Fibroblast of peridontal ligament (primary cell): Measurements from ENCODE around the gene NOM1.
"Not testable (repeated sequence)": the region's sequence is repeated elsewhere in the genome, so short reads cannot be mapped to it uniquely, and the experiment has no call there.

Source experiments
- DNase-seq: peaks from one replicate; pipeline ENCODE4 v3.0.0-alpha.2; 2010; ENCODE audit errors: extremely low read depth

NOM1 gene

GRCh38 chr7:156949541-156950380, at the start of gene NOM1:
TSS of gene NOM1 (plus strand) at chr7:156949712. CDS start at chr7:156949738, 26 bp downstream.
- peak; percentile 73 for DNase-seq

- DNase-seq = not testable (repeated sequence)
Measured at GRCh38 chr7:156900093-156900492, 49.4 kb upstream of the NOM1 start.

DNA sequence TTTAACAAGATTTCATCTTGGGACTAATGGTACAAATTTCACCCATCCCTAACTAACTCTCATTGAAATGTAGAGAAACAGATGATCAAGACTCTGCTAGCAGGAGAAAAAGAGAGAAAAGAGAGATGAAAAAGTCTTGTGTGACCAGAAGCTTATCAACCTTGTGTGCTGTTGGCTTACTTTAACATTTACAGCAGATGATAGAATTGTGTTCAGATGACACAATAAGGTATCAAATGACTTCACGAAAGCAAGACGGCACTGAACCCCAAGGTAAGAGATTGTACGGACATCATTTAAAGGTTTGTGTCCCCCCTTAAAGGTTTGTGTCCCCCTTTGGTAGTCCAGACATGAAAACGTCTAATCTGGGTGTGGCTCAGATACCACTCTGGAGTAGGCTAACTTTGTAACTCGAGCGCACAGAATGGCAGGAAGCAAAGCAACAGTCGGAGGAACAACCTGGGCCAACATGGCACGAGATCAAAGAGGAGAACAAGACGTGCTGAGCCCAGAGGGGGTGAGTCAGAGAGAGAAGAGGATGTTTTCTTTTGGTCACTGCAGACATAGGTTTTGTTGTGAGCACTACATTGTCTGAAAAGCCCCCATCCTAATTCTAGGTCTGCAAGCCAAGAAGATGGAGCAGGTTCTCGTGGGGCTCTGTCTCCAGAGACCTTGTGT, 46.1 kb upstream of the NOM1 start:
- no peak for DNase-seq

- DNase-seq = no peak
Measured at GRCh38 chr7:156906200-156906649, 43.3 kb upstream of the NOM1 start.

GRCh38 chr7:156907656-156908055, 41.9 kb upstream of the NOM1 start:
- peak; percentile 36 for DNase-seq

- DNase-seq = not testable (repeated sequence)
Measured at GRCh38 chr7:156909574-156910252, 39.8 kb upstream of the NOM1 start.

DNA sequence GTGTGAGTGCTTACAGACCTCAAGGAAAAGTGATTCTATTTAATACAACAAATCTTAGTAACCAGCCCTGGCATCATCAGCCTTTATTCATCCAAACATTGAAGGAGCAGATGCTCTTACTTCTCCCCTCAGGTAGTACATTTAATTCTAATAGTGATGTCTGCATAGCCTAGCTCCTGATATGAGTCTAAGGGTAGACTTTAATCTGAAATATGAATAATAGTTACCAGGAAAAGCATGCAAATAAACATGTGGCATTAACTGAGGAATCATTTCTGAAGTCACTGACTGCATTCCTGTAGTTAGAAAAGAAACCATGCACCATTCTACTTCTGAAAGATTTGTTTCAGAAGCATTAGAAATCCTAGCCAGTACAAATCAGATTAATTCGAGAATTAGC, 30.9 kb upstream of the NOM1 start:
- no peak for DNase-seq

GRCh38 chr7:156919132-156919713, 30.3 kb upstream of the NOM1 start:
- DNase-seq = no peak

DNA sequence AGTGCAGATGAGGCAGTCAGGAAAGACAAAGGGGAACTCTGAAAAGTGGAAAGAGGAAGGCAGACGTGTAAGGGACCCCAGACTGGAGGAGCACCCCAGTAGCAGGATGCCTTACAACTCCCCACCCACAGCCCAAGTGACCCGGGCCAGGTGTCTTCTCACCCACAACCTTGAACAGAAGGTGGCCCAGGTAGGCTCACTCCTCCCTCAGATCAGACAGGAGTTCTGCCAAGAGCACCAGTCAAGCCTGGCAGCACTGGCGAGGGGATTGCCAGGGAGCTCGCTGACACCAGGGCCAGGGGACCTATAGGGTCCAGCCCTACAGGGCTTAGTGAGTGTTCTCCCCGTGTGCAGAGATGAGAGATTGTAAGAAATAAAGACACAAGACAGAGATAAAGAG, 29.4 kb upstream of the NOM1 start:
- DNase-seq = no peak

DNA sequence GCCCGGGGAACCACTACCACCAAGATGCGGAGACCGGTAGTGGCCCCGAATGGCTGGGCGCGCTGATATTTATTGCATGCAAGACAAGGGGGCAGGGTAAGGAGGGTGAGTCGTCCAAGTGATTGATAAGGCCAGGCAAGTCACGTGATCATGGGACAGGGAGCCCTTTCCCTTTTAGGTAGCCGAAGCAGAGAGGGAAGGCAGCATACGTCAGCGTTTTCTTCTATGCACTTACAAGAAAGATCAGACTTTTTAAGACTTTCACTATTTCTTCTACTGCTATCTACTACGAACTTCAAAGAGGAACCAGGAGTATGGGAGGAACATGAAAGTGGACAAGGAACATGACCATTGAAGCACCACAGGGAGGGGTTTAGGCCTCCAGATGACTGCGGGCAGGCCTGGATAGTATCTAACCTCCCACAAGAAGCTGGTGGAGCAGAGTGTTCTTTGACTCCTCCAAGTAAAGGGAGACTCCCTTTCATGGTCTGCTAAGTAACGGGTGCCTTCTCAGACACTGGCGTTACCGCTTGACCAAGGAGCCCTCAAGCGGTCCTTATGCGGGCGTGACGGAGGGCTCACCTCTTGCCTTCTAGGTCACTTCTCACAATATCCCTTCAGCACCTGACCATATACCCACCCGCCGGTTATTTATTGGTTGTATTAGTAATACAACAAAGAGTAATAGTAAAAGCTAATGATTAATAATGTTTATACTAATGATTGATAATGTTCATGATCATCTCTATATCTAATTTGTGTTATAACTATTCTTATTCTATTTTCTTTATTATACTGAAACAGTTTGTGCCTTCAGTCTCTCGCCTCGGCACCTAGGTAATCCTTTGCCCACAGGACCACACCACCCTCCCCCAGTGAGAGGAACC, 28.8 kb upstream of the NOM1 start:
- DNase-seq = not testable (repeated sequence)

DNA sequence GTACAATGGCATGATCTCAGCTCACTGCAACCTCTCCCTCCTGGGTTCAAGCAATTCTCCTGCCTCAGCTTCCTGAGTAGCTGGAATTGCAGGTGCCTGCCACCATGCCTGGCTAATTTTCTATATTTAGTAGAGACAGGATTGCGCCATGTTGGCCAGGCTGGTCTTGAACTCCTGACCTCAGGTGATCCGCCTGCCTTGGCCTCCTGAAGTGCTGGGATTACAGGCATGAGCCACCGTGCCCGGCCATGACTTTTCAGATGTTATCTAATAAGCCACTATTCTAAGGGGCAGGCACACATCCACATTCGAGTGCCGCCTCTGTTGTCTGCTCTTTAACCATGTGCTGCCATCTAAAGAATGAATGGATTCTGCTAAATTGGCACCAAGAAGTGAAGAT, 27.2 kb upstream of the NOM1 start:
- DNase-seq = not testable (repeated sequence)

GRCh38 chr7:156925821-156926220, 23.7 kb upstream of the NOM1 start:
- DNase-seq = not testable (repeated sequence)

- no peak for DNase-seq
Measured at GRCh38 chr7:156927571-156928405, 21.7 kb upstream of the NOM1 start.

DNA sequence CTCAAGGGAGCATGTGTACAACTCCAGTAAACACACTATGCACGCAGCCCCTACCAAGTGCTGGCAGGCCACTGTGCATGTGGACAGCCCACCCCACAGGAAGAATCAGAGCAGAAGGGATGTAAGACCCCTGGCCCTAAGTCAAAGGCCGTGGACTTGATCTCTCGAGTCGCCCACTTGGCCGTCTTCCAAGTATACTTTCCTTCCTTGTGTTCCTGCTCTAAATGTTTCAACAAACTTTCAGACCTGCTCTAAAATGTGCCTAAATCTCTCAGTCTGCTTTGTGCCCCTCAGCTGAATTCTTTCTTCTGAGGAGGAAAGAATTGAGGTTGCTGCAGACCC, 21.1 kb upstream of the NOM1 start:
- no peak for DNase-seq

DNA sequence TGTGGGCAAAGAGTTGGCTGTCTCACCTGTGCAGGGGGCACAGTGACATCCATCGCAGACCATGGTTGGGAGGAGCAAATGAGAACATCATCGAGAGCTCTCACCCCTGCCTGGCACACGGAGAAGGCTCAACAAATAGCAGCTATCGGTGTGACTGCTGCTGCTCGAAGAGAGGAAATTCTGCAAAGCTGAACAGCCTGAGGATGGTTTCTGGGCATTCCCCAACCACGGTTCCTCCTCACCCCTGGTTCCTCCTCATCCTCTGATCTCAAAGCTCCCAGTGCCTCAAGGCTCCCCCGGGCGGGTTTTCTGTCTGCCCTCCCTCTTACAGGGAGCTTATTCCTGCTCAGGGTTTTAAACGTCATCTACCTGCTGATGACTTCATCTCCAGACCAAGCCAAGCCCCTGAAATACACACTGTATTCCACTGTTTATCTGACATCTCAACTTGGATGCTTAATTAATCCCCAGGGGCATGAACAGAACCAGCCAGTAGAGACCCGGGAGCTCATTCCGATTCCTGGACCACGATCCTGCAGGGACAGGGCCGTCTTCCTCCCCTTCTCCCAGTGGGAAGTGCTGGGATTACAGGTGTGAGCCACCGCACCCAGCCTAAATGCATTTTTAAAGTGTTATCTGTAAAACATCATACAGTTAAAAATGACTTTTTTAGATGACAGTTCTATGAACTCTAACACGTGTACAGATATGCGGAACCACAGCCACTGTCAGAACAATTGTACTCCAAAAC, 19.5 kb upstream of the NOM1 start:
- no peak for DNase-seq

GRCh38 chr7:156932006-156932405, 17.5 kb upstream of the NOM1 start:
- no peak for DNase-seq

GRCh38 chr7:156935250-156935649, 14.3 kb upstream of the NOM1 start:
- DNase-seq = no peak

- not testable (repeated sequence) for DNase-seq
Measured at GRCh38 chr7:156936766-156937165, 12.7 kb upstream of the NOM1 start.

GRCh38 chr7:156940421-156941122, 8.9 kb upstream of the NOM1 start:
- no peak for DNase-seq
